ENCODE data around the gene TLK2. TPM values are rescaled to one million over a fixed set of nuclear protein-coding genes. Genes with fewer than 3 reads are reported as not detected.

Gene TLK2
- total RNA-seq, 1 experiment from 2014 or later = 56.1 TPM

DNA sequence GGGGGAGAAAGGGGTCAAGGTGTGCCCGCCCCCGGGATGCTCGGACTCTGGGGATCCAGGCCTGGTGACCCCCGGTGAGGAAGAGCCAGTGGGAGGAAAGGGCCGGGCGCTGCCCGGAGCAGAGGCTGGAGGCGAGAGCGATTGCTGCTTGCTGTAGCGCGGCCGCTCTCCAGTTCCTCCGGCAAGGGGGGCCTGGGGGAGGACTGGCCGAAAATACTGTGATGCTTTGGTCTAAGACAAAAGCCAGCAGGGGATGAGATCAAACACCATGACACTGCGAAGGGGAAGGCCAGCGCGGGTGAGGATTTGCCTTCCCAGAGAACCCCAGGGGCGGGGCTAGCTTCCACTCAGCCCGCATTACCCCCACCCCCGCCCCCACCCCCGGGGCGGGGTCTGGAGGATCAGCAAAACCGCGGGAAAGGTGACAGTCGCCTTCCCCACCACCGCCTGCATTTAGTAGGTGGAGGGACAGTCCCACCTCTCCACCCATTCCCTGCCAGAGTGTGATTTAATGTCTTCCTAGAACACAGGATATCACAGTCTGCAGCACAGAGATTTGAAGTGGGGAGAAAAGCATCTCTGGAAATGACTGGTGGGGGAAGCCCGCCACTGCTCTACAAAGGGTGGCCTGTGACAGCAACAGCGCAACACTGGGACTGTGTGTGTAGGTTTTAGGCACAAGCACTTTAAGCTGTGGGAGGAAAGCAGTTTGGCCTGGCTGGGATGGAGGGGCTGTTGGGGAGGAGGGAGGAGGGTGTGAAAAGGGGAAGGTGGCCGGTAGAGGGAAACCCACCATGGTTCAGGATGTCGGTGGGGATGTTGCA lies 174.6 kb downstream of the TLK2 start:
- BruUV-seq (replicated peaks) = no TSS peak
- intact Hi-C loops (cut with micrococcal nuclease) = no loop called here
- Mint-ChIP-seq H3K4me3 (ENCODE audit: unreplicated experiment) (peak overlapping the region; percentile 55), H3K4me1 (ENCODE audit: insufficient read depth, unreplicated experiment) (peaks cover 6% of the 10 kb centered on the region), H3K27ac (ENCODE audit: low read depth, unreplicated experiment) (no peak overlapping the region), H3K9me3 (ENCODE audit: unreplicated experiment) (no peaks in the 10 kb centered on the region), H3K27me3 (ENCODE audit: insufficient read depth, unreplicated experiment) (no peaks in the 10 kb centered on the region), H3K36me3 (ENCODE audit: insufficient read depth, unreplicated experiment) (no peaks in the 10 kb centered on the region)
- TF ChIP-seq CTCF (IDR thresholded peaks at IDR 0.05; ENCODE audit: unreplicated experiment) = no peak
- ChIA-PET CTCF (no interaction called here), POLR2A (no interaction called here)
- no peak for DNase-seq (ENCODE audit: unreplicated experiment)

GRCh38 chr17:62653826-62654761 lies 175.5 kb downstream of the TLK2 start:
- no peak for TF ChIP-seq CTCF (IDR thresholded peaks at IDR 0.05; ENCODE audit: unreplicated experiment)
- BruUV-seq (replicated peaks) = no TSS peak
- POLR2A ChIA-PET = no interaction called here
- H3K27me3 Mint-ChIP-seq (ENCODE audit: insufficient read depth, unreplicated experiment) = no peaks in the 10 kb centered on the region
- CTCF ChIA-PET = no interaction called here
- DNase-seq (ENCODE audit: unreplicated experiment) = no peak
- H3K4me1 Mint-ChIP-seq (ENCODE audit: insufficient read depth, unreplicated experiment) = peaks cover 6% of the 10 kb centered on the region
- no peaks in the 10 kb centered on the region for H3K9me3 Mint-ChIP-seq (ENCODE audit: unreplicated experiment)
- intact Hi-C loops (cut with micrococcal nuclease) = no loop called here
- no peak overlapping the region for H3K27ac Mint-ChIP-seq (ENCODE audit: low read depth, unreplicated experiment)
- H3K4me3 Mint-ChIP-seq (ENCODE audit: unreplicated experiment) = no peak overlapping the region
- H3K36me3 Mint-ChIP-seq (ENCODE audit: insufficient read depth, unreplicated experiment) = no peaks in the 10 kb centered on the region

DNA sequence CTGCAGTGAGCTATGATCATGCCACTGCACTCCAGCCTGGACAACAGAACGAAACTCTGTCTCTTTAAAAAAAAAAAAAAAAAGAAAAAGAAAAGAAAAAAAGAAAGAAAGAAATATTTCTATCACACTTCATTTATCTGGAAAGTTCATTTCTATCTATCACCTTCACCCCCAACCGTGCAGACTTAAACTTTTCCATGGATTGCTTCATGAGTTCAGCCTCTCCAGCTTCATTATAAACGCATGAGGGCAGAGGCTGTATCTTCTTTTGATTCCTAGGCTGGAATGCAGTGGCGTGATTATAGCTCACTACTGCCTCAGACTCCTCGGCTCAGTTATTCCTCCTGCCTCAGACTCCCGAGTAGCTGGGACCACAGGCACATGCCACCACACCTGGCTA lies 177.0 kb downstream of the TLK2 start:
- no peak for DNase-seq (ENCODE audit: unreplicated experiment)
- peaks cover 6% of the 10 kb centered on the region for H3K4me1 Mint-ChIP-seq (ENCODE audit: insufficient read depth, unreplicated experiment)
- H3K36me3 Mint-ChIP-seq (ENCODE audit: insufficient read depth, unreplicated experiment) = no peaks in the 10 kb centered on the region
- no peak overlapping the region for H3K4me3 Mint-ChIP-seq (ENCODE audit: unreplicated experiment)
- intact Hi-C loops (cut with micrococcal nuclease) = no loop called here
- H3K9me3 Mint-ChIP-seq (ENCODE audit: unreplicated experiment) = peaks cover 2% of the 10 kb centered on the region
- H3K27me3 Mint-ChIP-seq (ENCODE audit: insufficient read depth, unreplicated experiment) = no peaks in the 10 kb centered on the region
- CTCF ChIA-PET = interaction anchor here (0.6 to 0.8 kb wide), 2 partner anchors 16 to 121 kb away, joined by 3 read pairs; no protein-coding TSS in a partner anchor
- TF ChIP-seq CTCF (IDR thresholded peaks at IDR 0.05; ENCODE audit: unreplicated experiment) = no peak
- POLR2A ChIA-PET = interaction anchor here (0.7 kb wide), 1 partner anchor 12 kb away, joined by 4 read pairs; no protein-coding TSS in a partner anchor
- no peak overlapping the region for H3K27ac Mint-ChIP-seq (ENCODE audit: low read depth, unreplicated experiment)
- BruUV-seq (replicated peaks) = no TSS peak

GRCh38 chr17:62656446-62656845 lies 177.8 kb downstream of the TLK2 start:
- Mint-ChIP-seq H3K27ac (ENCODE audit: low read depth, unreplicated experiment) (no peak overlapping the region), H3K9me3 (ENCODE audit: unreplicated experiment) (peaks cover 10% of the 10 kb centered on the region), H3K4me3 (ENCODE audit: unreplicated experiment) (no peak overlapping the region), H3K36me3 (ENCODE audit: insufficient read depth, unreplicated experiment) (no peaks in the 10 kb centered on the region), H3K27me3 (ENCODE audit: insufficient read depth, unreplicated experiment) (no peaks in the 10 kb centered on the region), H3K4me1 (ENCODE audit: insufficient read depth, unreplicated experiment) (peaks cover 6% of the 10 kb centered on the region)
- no peak for DNase-seq (ENCODE audit: unreplicated experiment)
- CTCF ChIA-PET = interaction anchor here (0.6 to 1.0 kb wide), 2 partner anchors 16 to 121 kb away, joined by 3 to 4 read pairs; no protein-coding TSS in a partner anchor
- intact Hi-C loops (cut with micrococcal nuclease) = no loop called here
- no TSS peak for BruUV-seq (replicated peaks)
- no peak for TF ChIP-seq CTCF (IDR thresholded peaks at IDR 0.05; ENCODE audit: unreplicated experiment)
- POLR2A ChIA-PET = no interaction called here

Data from MCF 10A (cell line).